GM12878 (cell line): ENCODE results near the gene CCDC127. TPM values are rescaled to one million over a fixed set of nuclear protein-coding genes. Genes with fewer than 3 reads are reported as not detected.

Experiments
- ATAC-seq: fragments of 200-7000 bp; cut with Tn5 transposase; 3 replicates; pipeline ENCODE4 v1.9.1; 2020; ENCODE audit warnings: mild to moderate bottlenecking, moderate library complexity
- BruUV-seq: library from RNA; stranded (reverse); fragments of 400-500 nt; replicated peaks from 2 replicates; lab custom pipeline; 2021; lab: Mats Ljungman, UMichigan
- CTCF ChIA-PET: fragments of 300-600 bp; sonication (Branson Sonifier 250); formaldehyde crosslinking; extraction: SDS; loops from one replicate; lab custom pipeline; 2021; ENCODE audit warnings: inconsistent platforms; lab: Yijun Ruan, JAX
- POLR2A ChIA-PET: fragments of 350-600 bp; formaldehyde crosslinking; extraction: SDS; loops from one replicate; lab custom pipeline; 2021; ENCODE audit warnings: inconsistent platforms; lab: Charles Lee
- RAD21 ChIA-PET: fragments of 300-600 bp; sonication (Branson Sonifier 250); formaldehyde crosslinking; loops from one replicate; lab custom pipeline; 2023; ENCODE audit warnings: antibody characterized with exemption; ENCODE audit not compliant: unreplicated experiment; lab: Charles Lee
- SMC1A ChIA-PET: fragments of 300-600 bp; sonication (Branson Sonifier 250); formaldehyde crosslinking; loops from one replicate; lab custom pipeline; 2023; ENCODE audit not compliant: unreplicated experiment, uncharacterized antibody; lab: Charles Lee
- DNase-seq: peaks from one replicate; pipeline ENCODE4 v3.0.0-alpha.2; 2011; ENCODE audit warnings: low read depth, low spot score
- FAIRE-seq: peaks from 3 replicates; lab custom pipeline; 2011; peaks lifted over from hg19 to GRCh38; lab: Jason Lieb, UNC
- H2AFZ ChIP-seq: 2 replicates; pipeline ENCODE4 v1.6.0; 2011; ENCODE audit warnings: low read depth, low read length, control low read depth; ENCODE audit not compliant: control insufficient read depth
- H3K27ac ChIP-seq: 2 replicates; pipeline ENCODE4 v1.5.1; 2011; ENCODE audit warnings: control low read depth; ENCODE audit not compliant: control insufficient read depth, insufficient read depth
- H3K27me3 ChIP-seq, 2 experiments: replicated peaks in 1 of 2; 2 replicates each; pipeline versions ENCODE4 v1.6.0 to v1.6.1; 2011; ENCODE audit warnings: low read length in 1 of 2; ENCODE audit not compliant: control insufficient read depth in 2 of 2, insufficient read depth in 2 of 2
- H3K36me3 ChIP-seq, 2 experiments: 2 replicates each; pipeline ENCODE4 v1.5.1; 2011; ENCODE audit warnings: low read length in 1 of 2; ENCODE audit not compliant: control insufficient read depth in 2 of 2, insufficient read depth in 2 of 2
- H3K4me1 ChIP-seq: 2 replicates; pipeline ENCODE4 v1.6.1; 2011; ENCODE audit warnings: mild to moderate bottlenecking, low read length, moderate library complexity, mixed read lengths; ENCODE audit not compliant: control insufficient read depth, insufficient read depth
- H3K4me2 ChIP-seq: 2 replicates; pipeline ENCODE4 v1.6.0; 2011; ENCODE audit warnings: control low read depth; ENCODE audit not compliant: control insufficient read depth, insufficient read depth
- H3K4me3 ChIP-seq: fragments of 200-600 bp; sonication (generic); 2 replicates; pipeline ENCODE4 v1.5.1; 2016
- H3K79me2 ChIP-seq: 2 replicates; pipeline ENCODE4 v1.6.0; 2011; ENCODE audit warnings: low read length; ENCODE audit not compliant: control insufficient read depth, insufficient read depth
- H3K9ac ChIP-seq: 2 replicates; pipeline ENCODE4 v1.8.0; 2011; ENCODE audit warnings: low read length, control low read depth, mixed read lengths; ENCODE audit not compliant: control insufficient read depth, insufficient read depth
- H3K9me3 ChIP-seq: replicated peaks from 3 replicates; pipeline ENCODE4 v1.5.1; 2011; ENCODE audit warnings: mild to moderate bottlenecking, low read length; ENCODE audit not compliant: control insufficient read depth, insufficient read depth
- H4K20me1 ChIP-seq: 2 replicates; pipeline ENCODE4 v1.6.0; 2011; ENCODE audit not compliant: control insufficient read depth, insufficient read depth
- EED ChIP-seq: sonication (generic); IDR thresholded peaks from 2 replicates; pipeline ENCODE4 v1.6.1; 2016; ENCODE audit warnings: antibody characterized with exemption, low read depth
- EGR1 ChIP-seq, 2 experiments: IDR thresholded peaks; 1 replicate in 1 of 2; 2 replicates in 1 of 2; pipeline ENCODE4 v1.6.1; 2011 to 2012; ENCODE audit warnings: low read depth in 2 of 2, low read length in 2 of 2, borderline replicate concordance in 1 of 2, mild to moderate bottlenecking in 1 of 2, moderate library complexity in 1 of 2
- JUND ChIP-seq: IDR thresholded peaks from 2 replicates; pipeline ENCODE4 v1.6.1; 2012; ENCODE audit warnings: low read depth, mild to moderate bottlenecking, low read length, improper control_type of control experiment, moderate library complexity
- KAT2A ChIP-seq: conservative IDR thresholded peaks from 2 replicates; pipeline ENCODE4 v1.6.1; 2011; ENCODE audit warnings: low read depth, low read length; ENCODE audit not compliant: control insufficient read depth
- NRF1 ChIP-seq: conservative IDR thresholded peaks from 2 replicates; pipeline ENCODE4 v1.6.1; 2011; ENCODE audit warnings: mild to moderate bottlenecking, low read depth, low read length, improper control_type of control experiment
- POLR2AphosphoS5 ChIP-seq: IDR thresholded peaks from 2 replicates; pipeline ENCODE4 v1.6.1; 2011; ENCODE audit warnings: mild to moderate bottlenecking, low read length, inconsistent platforms
- RFX5 ChIP-seq: IDR thresholded peaks from 2 replicates; pipeline ENCODE4 v1.6.1; 2011; ENCODE audit warnings: low read depth, low read length, improper control_type of control experiment
- SIX5 ChIP-seq: IDR thresholded peaks from 2 replicates; pipeline ENCODE4 v1.6.1; 2011; ENCODE audit warnings: mild to moderate bottlenecking, low read depth, low read length, moderate library complexity; ENCODE audit not compliant: severe bottlenecking
- SMAD1 ChIP-seq: fragments of 450-650 bp; IDR thresholded peaks from 2 replicates; pipeline ENCODE4 v1.6.1; 2018; ENCODE audit warnings: mild to moderate bottlenecking, low read depth; ENCODE audit not compliant: partially characterized antibody
- SREBF1 ChIP-seq: IDR thresholded peaks from 2 replicates; pipeline ENCODE4 v1.6.1; 2012; ENCODE audit warnings: mild to moderate bottlenecking, low read length
- TCF7 ChIP-seq: IDR thresholded peaks from 2 replicates; pipeline ENCODE4 v1.6.1; 2014; ENCODE audit warnings: antibody characterized with exemption, borderline replicate concordance
- ZNF274 ChIP-seq: IDR thresholded peaks from one replicate; pipeline ENCODE4 v1.8.0; 2011; ENCODE audit not compliant: insufficient read length, insufficient read depth
- ZNF384 ChIP-seq: IDR thresholded peaks from 2 replicates; pipeline ENCODE4 v1.6.1; 2012; ENCODE audit warnings: low read depth, mild to moderate bottlenecking, low read length, improper control_type of control experiment, borderline replicate concordance
- WGBS: methylation state at CpG from one replicate; pipeline ENCODE4 v1.1.6; 2016; ENCODE audit warnings: low lambda C conversion rate; ENCODE audit not compliant: insufficient replicate concordance, insufficient coverage; ENCODE audit errors: missing lambda C conversion rate; 5-methylcytosine and 5-hydroxymethylcytosine counted together
- in situ Hi-C: fragments of 300-500 bp; cut with MboI; formaldehyde crosslinking; loops from 9 replicates; pipeline ENCODE4 v1.14.3; 2018; ENCODE audit warnings: mixed read lengths
- intact Hi-C: fragments of 100-400 bp; cut with micrococcal nuclease; formaldehyde crosslinking; loops from one replicate; pipeline ENCODE4 v1.14.2; 2022; ENCODE audit not compliant: unreplicated experiment
- polyA plus RNA-seq, 11 experiments: library from polyadenylated mRNA; depleted of rRNA in 4 of 11; unstranded in 6 of 11; stranded (reverse) in 5 of 11; fragments of >200 nt; fragmentation: Nextera tagmentation in 4 of 11; fragmentation: Illumina TruSeq in 1 of 11; extraction: Ambion mirVana in 4 of 11; extraction: Trizol in 1 of 11; gene quantifications; 1 replicate in 1 of 11; 2 replicates in 10 of 11; pipeline versions ENCODE4 v1.2.1 to v1.2.3, GENCODE V29; 2011 to 2016; ENCODE audit warnings: inconsistent platforms in 2 of 11, missing spikeins in 2 of 11, low read depth in 1 of 11
- total RNA-seq, 4 experiments: library from RNA; depleted of rRNA in 3 of 4; stranded (reverse); fragments of >200 nt in 3 of 4; fragmentation: Illumina TruSeq in 1 of 4; extraction: Trizol in 1 of 4; gene quantifications; 2 replicates each; pipeline versions ENCODE4 v1.2.1 to v1.2.3, GENCODE V29; 2013 to 2021
- TF ChIP-seq, protein P1 (sequence below): fragments of 450-650 bp; IDR thresholded peaks from 2 replicates; pipeline ENCODE4 v1.6.1; 2014; ENCODE audit warnings: mild to moderate bottlenecking
- TF ChIP-seq, protein P2 (sequence below): IDR thresholded peaks from 2 replicates; pipeline ENCODE4 v1.6.1; 2011; ENCODE audit warnings: borderline replicate concordance, low read depth, mild to moderate bottlenecking, moderate library complexity, mixed read lengths, low read length; ENCODE audit not compliant: insufficient read depth; ENCODE audit errors: extremely low read length

The CCDC127 gene
- total and polyA plus RNA-seq, 10 of the 15 experiments (the other 5 are each of a cell fraction or from before 2014, with no cell fraction given) = 1.9 to 6.9 (median 2.9) TPM

DNA sequence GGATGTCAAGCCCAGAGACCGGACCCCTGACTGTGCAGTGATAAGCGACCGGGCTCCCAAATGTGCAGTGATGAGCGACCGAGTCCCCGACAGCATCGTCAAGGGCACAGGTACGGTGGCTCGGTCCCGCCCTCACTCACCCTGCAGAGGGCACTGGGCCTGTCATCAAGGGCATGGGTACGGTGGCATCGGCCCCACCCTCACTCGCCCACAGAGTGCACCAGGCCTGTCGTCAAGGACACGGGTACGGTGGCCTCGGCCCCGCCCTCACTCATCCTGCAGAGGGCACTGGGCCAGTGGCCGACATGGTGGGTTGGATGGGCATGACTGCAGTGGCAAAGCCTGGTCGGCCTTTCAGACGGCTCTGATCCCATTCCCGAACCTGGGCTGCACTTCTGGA, 36.4 kb downstream of the CCDC127 start:
- no TSS peak for BruUV-seq
- Histone ChIP-seq H3K79me2 (no peaks in the 10 kb centered on the region), H3K27ac (no peak overlapping the region), H3K4me2 (no peak overlapping the region), H3K9me3 (no peaks in the 10 kb centered on the region), H3K4me1 (no peaks in the 10 kb centered on the region), H3K4me3 (no peak overlapping the region), H3K9ac (no peak overlapping the region), H3K36me3 (no peaks in the 10 kb centered on the region), H4K20me1 (no peaks in the 10 kb centered on the region), H3K27me3 (no peaks in the 10 kb centered on the region; a peak in 2 of 4 replicates), H2AFZ (no peak overlapping the region)
- RAD21 ChIA-PET = no interaction called here
- intact Hi-C loops = no loop called here
- ATAC-seq = no peak
- FAIRE-seq = no peak
- no peak for TF ChIP-seq ZNF384
- no peak for TF ChIP-seq EGR1 (IDR thresholded peaks at IDR 0.05; ENCODE audit: borderline replicate concordance in 1 of 2, low read depth in 2 of 2, low read length in 2 of 2)
- TF ChIP-seq, protein P1, sequence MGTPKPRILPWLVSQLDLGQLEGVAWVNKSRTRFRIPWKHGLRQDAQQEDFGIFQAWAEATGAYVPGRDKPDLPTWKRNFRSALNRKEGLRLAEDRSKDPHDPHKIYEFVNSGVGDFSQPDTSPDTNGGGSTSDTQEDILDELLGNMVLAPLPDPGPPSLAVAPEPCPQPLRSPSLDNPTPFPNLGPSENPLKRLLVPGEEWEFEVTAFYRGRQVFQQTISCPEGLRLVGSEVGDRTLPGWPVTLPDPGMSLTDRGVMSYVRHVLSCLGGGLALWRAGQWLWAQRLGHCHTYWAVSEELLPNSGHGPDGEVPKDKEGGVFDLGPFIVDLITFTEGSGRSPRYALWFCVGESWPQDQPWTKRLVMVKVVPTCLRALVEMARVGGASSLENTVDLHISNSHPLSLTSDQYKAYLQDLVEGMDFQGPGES = no peak
- no peak for TF ChIP-seq SMAD1
- no peak for TF ChIP-seq RFX5
- no peak for TF ChIP-seq SREBF1
- no peak for TF ChIP-seq ZNF274
- TF ChIP-seq POLR2AphosphoS5 = no peak
- TF ChIP-seq JUND = no peak
- no peak for TF ChIP-seq NRF1
- no peak for TF ChIP-seq KAT2A
- no peak for TF ChIP-seq EED
- TF ChIP-seq, protein P2, sequence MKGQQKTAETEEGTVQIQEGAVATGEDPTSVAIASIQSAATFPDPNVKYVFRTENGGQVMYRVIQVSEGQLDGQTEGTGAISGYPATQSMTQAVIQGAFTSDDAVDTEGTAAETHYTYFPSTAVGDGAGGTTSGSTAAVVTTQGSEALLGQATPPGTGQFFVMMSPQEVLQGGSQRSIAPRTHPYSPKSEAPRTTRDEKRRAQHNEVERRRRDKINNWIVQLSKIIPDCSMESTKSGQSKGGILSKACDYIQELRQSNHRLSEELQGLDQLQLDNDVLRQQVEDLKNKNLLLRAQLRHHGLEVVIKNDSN = no peak
- no peak for TF ChIP-seq SIX5
- TF ChIP-seq TCF7 = no peak
- POLR2A ChIA-PET = no interaction called here
- SMC1A ChIA-PET = no interaction called here
- in situ Hi-C loops = no loop called here
- DNase-seq = no peak
- CTCF ChIA-PET = no interaction called here
- 56% methylated on average over 20 of the region's 22 CpGs for WGBS
